Measurements from ENCODE around the gene PTPRK. TPM values are rescaled to one million over a fixed set of nuclear protein-coding genes. Genes with fewer than 3 reads are reported as not detected.

Gene PTPRK
- total and polyA plus RNA-seq, 2 of the 13 experiments (the other 11 are each of a cell fraction or from before 2014, with no cell fraction given), result 43.6 to 98.3 TPM

DNA sequence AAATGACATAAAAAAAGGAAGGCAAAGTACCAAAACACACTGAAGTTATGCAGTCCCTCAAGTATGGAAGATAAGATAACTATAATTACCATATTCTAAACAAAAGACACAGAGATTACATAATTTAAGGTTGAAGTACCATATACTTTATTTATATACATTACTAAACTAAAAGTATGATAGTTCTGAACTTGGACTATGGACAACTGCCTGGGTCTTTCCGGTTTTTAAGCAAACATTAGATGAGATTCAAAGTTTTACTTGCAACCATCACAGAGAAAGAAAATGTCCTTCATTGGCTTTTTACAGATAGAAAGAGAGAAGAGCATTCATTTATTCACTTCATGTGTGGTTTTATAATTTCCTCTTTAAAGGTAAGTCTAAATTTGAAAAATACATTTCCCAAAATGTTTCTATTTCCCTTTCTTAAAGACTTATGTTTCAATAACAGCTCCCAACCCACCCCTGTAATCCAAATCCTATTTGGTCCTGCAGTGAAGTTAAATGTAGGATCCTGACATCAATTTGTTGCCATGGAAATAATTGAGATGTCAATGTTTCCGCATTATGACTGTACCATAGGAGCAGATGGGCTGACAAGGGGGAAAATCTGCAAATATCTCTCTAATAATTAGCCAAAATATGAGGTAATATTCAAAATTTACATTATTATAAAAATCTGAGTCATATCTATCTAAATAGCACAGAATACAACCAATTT lies 63.7 kb downstream of the PTPRK start (continued):
- TF ChIP-seq KDM5A (IDR thresholded peaks at IDR 0.05; ENCODE audit: borderline replicate concordance, low read length) (0 out of 2 replicates have a peak, but pooled peaks have one; percentile 24), SOX5 (CRISPR knock-in tag; IDR thresholded peaks at IDR 0.05; ENCODE audit: borderline replicate concordance) (peak; percentile 59; the same call in 1 of the 2 replicates), KAT7 (CRISPR knock-in tag; IDR thresholded peaks at IDR 0.05; ENCODE audit: borderline replicate concordance) (0 out of 2 replicates have a peak, but pooled peaks have one; percentile 28), ZNF12 (CRISPR knock-in tag; IDR thresholded peaks at IDR 0.05) (no peak), GABPA (IDR thresholded peaks at IDR 0.05; ENCODE audit: low read depth, low read length) (no peak), GABPA (CRISPR knock-in tag; IDR thresholded peaks at IDR 0.05; ENCODE audit: low read depth) (peak; percentile 54; the same call in 1 of the 2 replicates), POLR2G (IDR thresholded peaks at IDR 0.05; ENCODE audit: low read depth, low read length) (no peak), ZNF644 (CRISPR knock-in tag; IDR thresholded peaks at IDR 0.05; ENCODE audit: low read depth) (peak; percentile 29; the same call in 1 of the 2 replicates), MED1 (CRISPR knock-in tag; IDR thresholded peaks at IDR 0.05) (peak; percentile 34; the same call in 1 of the 2 replicates), ZNF790 (CRISPR knock-in tag; IDR thresholded peaks at IDR 0.05; ENCODE audit: borderline replicate concordance) (no peak), ZBTB20 (CRISPR knock-in tag; IDR thresholded peaks at IDR 0.05; ENCODE audit: borderline replicate concordance, low read depth) (peak; percentile 86; the same call in 1 of the 2 replicates), EED (CRISPR knock-in tag; IDR thresholded peaks at IDR 0.05) (no peak), FOXA3 (CRISPR knock-in tag; IDR thresholded peaks at IDR 0.05) (0 out of 2 replicates have a peak, but pooled peaks have one; percentile 29), RCOR2 (CRISPR knock-in tag; IDR thresholded peaks at IDR 0.05) (0 out of 2 replicates have a peak, but pooled peaks have one; percentile 61), FOXK1 (CRISPR knock-in tag; IDR thresholded peaks at IDR 0.05; ENCODE audit: borderline replicate concordance, low read depth) (no peak), GATAD1 (CRISPR knock-in tag; IDR thresholded peaks at IDR 0.05) (no peak), CBFB (CRISPR knock-in tag; IDR thresholded peaks at IDR 0.05) (no peak), BCL6 (CRISPR knock-in tag; IDR thresholded peaks at IDR 0.05) (0 out of 2 replicates have a peak, but pooled peaks have one; percentile 25), HHEX (CRISPR knock-in tag; IDR thresholded peaks at IDR 0.05) (no peak), HDAC2 (CRISPR knock-in tag; IDR thresholded peaks at IDR 0.05) (peak; percentile 50; the same call in 1 of the 2 replicates), EP300 (IDR thresholded peaks at IDR 0.05; ENCODE audit: low read depth in 2 of 2, low read length in 2 of 2) (0 out of 4 replicates have a peak, but pooled peaks of 1 of the 2 experiments have one; percentile 25), EP300 (CRISPR knock-in tag; IDR thresholded peaks at IDR 0.05; ENCODE audit: borderline replicate concordance) (no peak)
- TF ChIP-seq, protein P1, sequence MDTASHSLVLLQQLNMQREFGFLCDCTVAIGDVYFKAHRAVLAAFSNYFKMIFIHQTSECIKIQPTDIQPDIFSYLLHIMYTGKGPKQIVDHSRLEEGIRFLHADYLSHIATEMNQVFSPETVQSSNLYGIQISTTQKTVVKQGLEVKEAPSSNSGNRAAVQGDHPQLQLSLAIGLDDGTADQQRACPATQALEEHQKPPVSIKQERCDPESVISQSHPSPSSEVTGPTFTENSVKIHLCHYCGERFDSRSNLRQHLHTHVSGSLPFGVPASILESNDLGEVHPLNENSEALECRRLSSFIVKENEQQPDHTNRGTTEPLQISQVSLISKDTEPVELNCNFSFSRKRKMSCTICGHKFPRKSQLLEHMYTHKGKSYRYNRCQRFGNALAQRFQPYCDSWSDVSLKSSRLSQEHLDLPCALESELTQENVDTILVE (CRISPR knock-in tag; IDR thresholded peaks at IDR 0.05), result 0 out of 2 replicates have a peak, but pooled peaks have one; percentile 41
- TF ChIP-seq, protein P2, sequence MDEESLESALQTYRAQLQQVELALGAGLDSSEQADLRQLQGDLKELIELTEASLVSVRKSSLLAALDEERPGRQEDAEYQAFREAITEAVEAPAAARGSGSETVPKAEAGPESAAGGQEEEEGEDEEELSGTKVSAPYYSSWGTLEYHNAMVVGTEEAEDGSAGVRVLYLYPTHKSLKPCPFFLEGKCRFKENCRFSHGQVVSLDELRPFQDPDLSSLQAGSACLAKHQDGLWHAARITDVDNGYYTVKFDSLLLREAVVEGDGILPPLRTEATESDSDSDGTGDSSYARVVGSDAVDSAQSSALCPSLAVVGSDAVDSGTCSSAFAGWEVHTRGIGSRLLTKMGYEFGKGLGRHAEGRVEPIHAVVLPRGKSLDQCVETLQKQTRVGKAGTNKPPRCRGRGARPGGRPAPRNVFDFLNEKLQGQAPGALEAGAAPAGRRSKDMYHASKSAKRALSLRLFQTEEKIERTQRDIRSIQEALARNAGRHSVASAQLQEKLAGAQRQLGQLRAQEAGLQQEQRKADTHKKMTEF (CRISPR knock-in tag; IDR thresholded peaks at IDR 0.05), result peak; percentile 36; the same call in 1 of the 2 replicates
- TF ChIP-seq, protein P3, sequence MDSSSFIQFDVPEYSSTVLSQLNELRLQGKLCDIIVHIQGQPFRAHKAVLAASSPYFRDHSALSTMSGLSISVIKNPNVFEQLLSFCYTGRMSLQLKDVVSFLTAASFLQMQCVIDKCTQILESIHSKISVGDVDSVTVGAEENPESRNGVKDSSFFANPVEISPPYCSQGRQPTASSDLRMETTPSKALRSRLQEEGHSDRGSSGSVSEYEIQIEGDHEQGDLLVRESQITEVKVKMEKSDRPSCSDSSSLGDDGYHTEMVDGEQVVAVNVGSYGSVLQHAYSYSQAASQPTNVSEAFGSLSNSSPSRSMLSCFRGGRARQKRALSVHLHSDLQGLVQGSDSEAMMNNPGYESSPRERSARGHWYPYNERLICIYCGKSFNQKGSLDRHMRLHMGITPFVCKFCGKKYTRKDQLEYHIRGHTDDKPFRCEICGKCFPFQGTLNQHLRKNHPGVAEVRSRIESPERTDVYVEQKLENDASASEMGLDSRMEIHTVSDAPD (CRISPR knock-in tag; IDR thresholded peaks at IDR 0.05), result no peak
- TF ChIP-seq, protein P4, sequence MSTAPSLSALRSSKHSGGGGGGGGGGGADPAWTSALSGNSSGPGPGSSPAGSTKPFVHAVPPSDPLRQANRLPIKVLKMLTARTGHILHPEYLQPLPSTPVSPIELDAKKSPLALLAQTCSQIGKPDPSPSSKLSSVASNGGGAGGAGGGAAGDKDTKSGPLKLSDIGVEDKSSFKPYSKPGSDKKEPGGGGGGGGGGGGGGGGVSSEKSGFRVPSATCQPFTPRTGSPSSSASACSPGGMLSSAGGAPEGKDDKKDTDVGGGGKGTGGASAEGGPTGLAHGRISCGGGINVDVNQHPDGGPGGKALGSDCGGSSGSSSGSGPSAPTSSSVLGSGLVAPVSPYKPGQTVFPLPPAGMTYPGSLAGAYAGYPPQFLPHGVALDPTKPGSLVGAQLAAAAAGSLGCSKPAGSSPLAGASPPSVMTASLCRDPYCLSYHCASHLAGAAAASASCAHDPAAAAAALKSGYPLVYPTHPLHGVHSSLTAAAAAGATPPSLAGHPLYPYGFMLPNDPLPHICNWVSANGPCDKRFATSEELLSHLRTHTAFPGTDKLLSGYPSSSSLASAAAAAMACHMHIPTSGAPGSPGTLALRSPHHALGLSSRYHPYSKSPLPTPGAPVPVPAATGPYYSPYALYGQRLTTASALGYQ (CRISPR knock-in tag; IDR thresholded peaks at IDR 0.05), result 0 out of 2 replicates have a peak, but pooled peaks have one; percentile 28

Measured in HepG2 (cell line).